HCT116 (cell line): ENCODE data around the gene BTBD9. TPM values are rescaled to one million over a fixed set of nuclear protein-coding genes. Genes with fewer than 3 reads are reported as not detected.

Experiments used
- ATAC-seq: fragments of 200-7000 bp; cut with Tn5 transposase; 2 replicates; pipeline ENCODE4 v1.9.1; 2020; ENCODE audit warnings: mild to moderate bottlenecking, moderate library complexity
- BruUV-seq: library from RNA; stranded (reverse); fragments of 400-500 nt; replicated peaks from 2 replicates; lab custom pipeline; 2021; lab: Mats Ljungman, UMichigan
- CTCF ChIA-PET: fragments of 300-600 bp; sonication (Branson Sonifier 250); formaldehyde crosslinking; loops from one replicate; lab custom pipeline; 2021; ENCODE audit warnings: antibody characterized with exemption; lab: Charles Lee
- POLR2A ChIA-PET: fragments of 300-600, 350-600 bp; sonication (Branson Sonifier 250); formaldehyde crosslinking; loops from one replicate; lab custom pipeline; 2021; ENCODE audit warnings: antibody characterized with exemption; lab: Charles Lee
- RAD21 ChIA-PET, 2 experiments: fragments of 300-600 bp; sonication (Branson Sonifier 250); formaldehyde crosslinking; loops; one replicate each; lab custom pipeline; 2023; ENCODE audit warnings: low total read pairs in 2 of 2; ENCODE audit not compliant: uncharacterized antibody in 2 of 2, unreplicated experiment in 2 of 2, low non-redundant PET in 1 of 2; lab: Charles Lee
- DNase-seq: peaks from one replicate; pipeline ENCODE4 v3.0.0-alpha.2; 2010; ENCODE audit warnings: low read depth, low spot score
- H2AFZ ChIP-seq: fragments of 200-600 bp; shearing (Covaris generic), sonication (generic); 2 replicates; pipeline ENCODE4 v1.6.1; 2017; ENCODE audit warnings: low read depth, mixed run types, mixed read lengths, antibody characterized with exemption, low read length; ENCODE audit not compliant: poor library complexity, severe bottlenecking
- H3K27ac ChIP-seq: 2 replicates; pipeline ENCODE4 v1.5.1; 2012; ENCODE audit warnings: low read depth, low read length
- H3K27me3 ChIP-seq: fragments of 200-600 bp; sonication (generic); 2 replicates; pipeline ENCODE4 v1.6.1; 2016; ENCODE audit warnings: mixed run types, low read length, mixed read lengths; ENCODE audit not compliant: insufficient read depth
- H3K36me3 ChIP-seq, 2 experiments: fragments of 200-500 bp in 1 of 2; fragments of 200-600 bp in 1 of 2; sonication (Bioruptor generic) in 1 of 2; sonication (generic) in 1 of 2; 2 replicates each; pipeline versions ENCODE4 v1.5.1 to v1.6.1; 2014 to 2016; ENCODE audit warnings: low read length in 2 of 2, inconsistent platforms in 1 of 2, mixed read lengths in 1 of 2, mixed run types in 1 of 2; ENCODE audit not compliant: insufficient read depth in 2 of 2, control insufficient read depth in 1 of 2
- H3K4me1 ChIP-seq, 2 experiments: fragments of 200-600 bp in 1 of 2; sonication (generic) in 1 of 2; 2 replicates each; pipeline versions ENCODE4 v1.5.1 to v1.6.1; 2012 to 2017; ENCODE audit warnings: low read length in 2 of 2, inconsistent platforms in 1 of 2, mild to moderate bottlenecking in 1 of 2, mixed read lengths in 1 of 2, mixed run types in 1 of 2, moderate library complexity in 1 of 2; ENCODE audit not compliant: insufficient read depth in 2 of 2, control insufficient read depth in 1 of 2
- H3K4me2 ChIP-seq: fragments of 200-600 bp; sonication (generic); 2 replicates; pipeline ENCODE4 v1.6.1; 2017; ENCODE audit warnings: mixed run types, low read length, mixed read lengths
- H3K4me3 ChIP-seq, 2 experiments: fragments of 200-600 bp in 1 of 2; sonication (generic) in 1 of 2; replicated peaks in 1 of 2; 2 replicates each; pipeline ENCODE4 v1.5.1; 2011 to 2016; ENCODE audit warnings: low read length in 2 of 2, control low read depth in 1 of 2, low read depth in 1 of 2, mild to moderate bottlenecking in 1 of 2, mixed read lengths in 1 of 2, mixed run types in 1 of 2
- H3K79me2 ChIP-seq: fragments of 200-600 bp; sonication (generic); 2 replicates; pipeline ENCODE4 v1.6.1; 2017; ENCODE audit warnings: mild to moderate bottlenecking, mixed run types, low read length, moderate library complexity, mixed read lengths; ENCODE audit not compliant: insufficient read depth
- H3K9ac ChIP-seq: fragments of 200-600 bp; sonication (generic); 2 replicates; pipeline ENCODE4 v1.6.1; 2016; ENCODE audit warnings: low read length, mixed read lengths
- H3K9me2 ChIP-seq: fragments of 200-600 bp; sonication (generic), shearing (Covaris generic); 2 replicates; pipeline ENCODE4 v1.6.1; 2017; ENCODE audit warnings: mixed run types, mild to moderate bottlenecking, moderate library complexity; ENCODE audit not compliant: insufficient read depth
- H3K9me3 ChIP-seq, 2 experiments: fragments of 200-500 bp in 1 of 2; fragments of 200-600 bp in 1 of 2; sonication (Bioruptor generic) in 1 of 2; sonication (generic) in 1 of 2; 2 replicates each; pipeline ENCODE4 v1.6.1; 2014 to 2017; ENCODE audit warnings: low read length in 2 of 2, mixed read lengths in 2 of 2, inconsistent platforms in 1 of 2, low read depth in 1 of 2, mild to moderate bottlenecking in 1 of 2, mixed run types in 1 of 2, moderate library complexity in 1 of 2; ENCODE audit not compliant: control insufficient read depth in 1 of 2, insufficient read depth in 1 of 2
- H4K20me1 ChIP-seq: fragments of 200-600 bp; sonication (generic), shearing (Covaris generic); 2 replicates; pipeline ENCODE4 v1.6.1; 2017; ENCODE audit warnings: mixed run types, mild to moderate bottlenecking, moderate library complexity; ENCODE audit not compliant: insufficient read depth
- ATF3 ChIP-seq: IDR thresholded peaks from 2 replicates; pipeline ENCODE4 v1.6.1; 2012
- CEBPB ChIP-seq: IDR thresholded peaks from 2 replicates; pipeline ENCODE4 v1.6.1; 2012; ENCODE audit warnings: low read depth
- ELF1 ChIP-seq: IDR thresholded peaks from 2 replicates; pipeline ENCODE4 v1.6.1; 2012; ENCODE audit warnings: low read depth, borderline replicate concordance
- EZH2 ChIP-seq: fragments of 200-600 bp; sonication (generic); IDR thresholded peaks from 2 replicates; pipeline ENCODE4 v1.6.1; 2017; ENCODE audit warnings: antibody characterized with exemption, mixed run types
- EZH2phosphoT487 ChIP-seq: fragments of 200-600 bp; IDR thresholded peaks from 2 replicates; pipeline ENCODE4 v1.6.1; 2018; ENCODE audit warnings: antibody characterized with exemption, borderline replicate concordance
- FOSL1 ChIP-seq: IDR thresholded peaks from 2 replicates; pipeline ENCODE4 v1.6.1; 2012; ENCODE audit warnings: low read depth
- JUND ChIP-seq: IDR thresholded peaks from 2 replicates; pipeline ENCODE4 v1.6.1; 2012
- MAX ChIP-seq: IDR thresholded peaks from 2 replicates; pipeline ENCODE4 v1.6.1; 2012
- POLR2A ChIP-seq: IDR thresholded peaks from 2 replicates; pipeline ENCODE4 v1.7.0; 2011; ENCODE audit warnings: borderline replicate concordance; ENCODE audit not compliant: insufficient read depth, insufficient read length; ENCODE audit errors: extremely low read depth
- POLR2AphosphoS5 ChIP-seq: IDR thresholded peaks from 2 replicates; pipeline ENCODE4 v1.6.1; 2011; ENCODE audit warnings: mild to moderate bottlenecking, low read depth, low read length, moderate library complexity
- RAD21 ChIP-seq: IDR thresholded peaks from 2 replicates; pipeline ENCODE4 v1.6.1; 2012; ENCODE audit warnings: low read depth, mild to moderate bottlenecking
- REST ChIP-seq: IDR thresholded peaks from 2 replicates; pipeline ENCODE4 v1.6.1; 2012; ENCODE audit warnings: low read depth
- SIN3A ChIP-seq: IDR thresholded peaks from 2 replicates; pipeline ENCODE4 v1.6.1; 2012; ENCODE audit warnings: low read depth
- SP1 ChIP-seq: IDR thresholded peaks from 2 replicates; pipeline ENCODE4 v1.6.1; 2012; ENCODE audit warnings: low read depth
- SRF ChIP-seq: IDR thresholded peaks from 2 replicates; pipeline ENCODE4 v1.6.1; 2012; ENCODE audit warnings: low read depth
- TCF7L2 ChIP-seq: IDR thresholded peaks from 2 replicates; pipeline ENCODE4 v1.7.0; 2011; ENCODE audit warnings: borderline replicate concordance, inconsistent platforms; ENCODE audit not compliant: insufficient read depth, insufficient read length; ENCODE audit errors: extremely low read depth
- YY1 ChIP-seq: IDR thresholded peaks from 2 replicates; pipeline ENCODE4 v1.6.1; 2011; ENCODE audit warnings: low read length, low read depth, moderate library complexity, mild to moderate bottlenecking; ENCODE audit not compliant: insufficient replicate concordance; ENCODE audit errors: extremely low read depth
- ZFX ChIP-seq: fragments of 450-650 bp; IDR thresholded peaks from 2 replicates; pipeline ENCODE4 v1.6.1; 2017
- intact Hi-C: fragments of 100-400 bp; cut with micrococcal nuclease; formaldehyde crosslinking; loops from 2 replicates; pipeline ENCODE4 v1.10.0; 2022
- total RNA-seq: library from RNA; stranded (reverse); gene quantifications from one replicate; pipeline ENCODE4 v1.2.1, GENCODE V29; 2021; ENCODE audit not compliant: unreplicated experiment
- TF ChIP-seq, protein P1 (sequence below), 3 experiments: fragments of 200-600 bp in 1 of 3; sonication (generic) in 1 of 3; IDR thresholded peaks in 2 of 3; conservative IDR thresholded peaks in 1 of 3; 2 replicates each; pipeline ENCODE4 v1.5.1; 2012 to 2017; ENCODE audit warnings: low read depth in 2 of 3, low read length in 2 of 3, antibody characterized with exemption in 1 of 3, borderline replicate concordance in 1 of 3, control low read depth in 1 of 3, mild to moderate bottlenecking in 1 of 3, mixed read lengths in 1 of 3, mixed run types in 1 of 3, moderate library complexity in 1 of 3; ENCODE audit not compliant: insufficient read depth in 1 of 3
- TF ChIP-seq, protein P2 (sequence below): IDR thresholded peaks from 2 replicates; pipeline ENCODE4 v1.6.1; 2011; ENCODE audit warnings: mild to moderate bottlenecking, low read length, moderate library complexity; ENCODE audit not compliant: insufficient replicate concordance; ENCODE audit errors: extremely low read depth

BTBD9 gene
- total RNA-seq, 1 experiment from 2014 or later, result 10.9 TPM

DNA sequence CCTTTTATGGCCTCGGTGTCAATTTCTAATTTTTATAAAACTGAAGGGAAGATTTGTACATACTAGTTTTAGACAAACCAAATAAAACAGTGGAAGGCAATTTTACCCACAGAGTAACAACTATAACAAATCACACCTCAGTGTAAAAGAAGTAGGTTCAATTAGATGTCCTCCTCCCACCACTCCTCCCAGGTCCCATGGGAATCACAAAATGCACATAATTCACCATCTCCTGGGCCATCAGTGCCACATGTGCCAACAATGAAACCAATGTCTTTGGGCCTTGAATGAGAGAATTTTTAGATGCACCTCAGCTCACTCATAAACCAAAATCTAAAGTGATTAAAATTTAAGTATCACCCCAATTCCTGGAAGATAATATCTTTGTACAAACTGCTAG is 267.8 kb downstream of the BTBD9 start:
- Histone ChIP-seq H3K27ac (no peak overlapping the region), H3K9ac (no peak overlapping the region), H2AFZ (no peak overlapping the region), H3K9me2 (no peaks in the 10 kb centered on the region), H4K20me1 (no peaks in the 10 kb centered on the region), H3K4me3 (no peak overlapping the region), H3K79me2 (no peaks in the 10 kb centered on the region), H3K4me1 (no peaks in the 10 kb centered on the region), H3K36me3 (no peaks in the 10 kb centered on the region), H3K4me2 (no peak overlapping the region), H3K9me3 (no peaks in the 10 kb centered on the region), H3K27me3 (no peaks in the 10 kb centered on the region)
- ATAC-seq (no peak), DNase-seq (no peak)
- CTCF ChIA-PET, result no interaction called here
- intact Hi-C loops, result no loop called here
- POLR2A ChIA-PET, result no interaction called here
- TF ChIP-seq REST (no peak), TCF7L2 (no peak), FOSL1 (no peak), CEBPB (no peak), POLR2AphosphoS5 (no peak), EZH2phosphoT487 (no peak), JUND (no peak), MAX (no peak), SRF (no peak), SIN3A (no peak), RAD21 (no peak), EZH2 (no peak), POLR2A (no peak), ZFX (no peak), ELF1 (no peak), ATF3 (no peak), SP1 (no peak), YY1 (no peak)
- TF ChIP-seq, protein P1, sequence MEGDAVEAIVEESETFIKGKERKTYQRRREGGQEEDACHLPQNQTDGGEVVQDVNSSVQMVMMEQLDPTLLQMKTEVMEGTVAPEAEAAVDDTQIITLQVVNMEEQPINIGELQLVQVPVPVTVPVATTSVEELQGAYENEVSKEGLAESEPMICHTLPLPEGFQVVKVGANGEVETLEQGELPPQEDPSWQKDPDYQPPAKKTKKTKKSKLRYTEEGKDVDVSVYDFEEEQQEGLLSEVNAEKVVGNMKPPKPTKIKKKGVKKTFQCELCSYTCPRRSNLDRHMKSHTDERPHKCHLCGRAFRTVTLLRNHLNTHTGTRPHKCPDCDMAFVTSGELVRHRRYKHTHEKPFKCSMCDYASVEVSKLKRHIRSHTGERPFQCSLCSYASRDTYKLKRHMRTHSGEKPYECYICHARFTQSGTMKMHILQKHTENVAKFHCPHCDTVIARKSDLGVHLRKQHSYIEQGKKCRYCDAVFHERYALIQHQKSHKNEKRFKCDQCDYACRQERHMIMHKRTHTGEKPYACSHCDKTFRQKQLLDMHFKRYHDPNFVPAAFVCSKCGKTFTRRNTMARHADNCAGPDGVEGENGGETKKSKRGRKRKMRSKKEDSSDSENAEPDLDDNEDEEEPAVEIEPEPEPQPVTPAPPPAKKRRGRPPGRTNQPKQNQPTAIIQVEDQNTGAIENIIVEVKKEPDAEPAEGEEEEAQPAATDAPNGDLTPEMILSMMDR (IDR thresholded peaks at IDR 0.05 in 2 of 3, conservative IDR thresholded peaks at IDR 0.05 in 1 of 3; ENCODE audit: borderline replicate concordance in 1 of 3, insufficient read depth in 1 of 3, low read depth in 2 of 3, low read length in 2 of 3), result no peak
- TF ChIP-seq, protein P2, sequence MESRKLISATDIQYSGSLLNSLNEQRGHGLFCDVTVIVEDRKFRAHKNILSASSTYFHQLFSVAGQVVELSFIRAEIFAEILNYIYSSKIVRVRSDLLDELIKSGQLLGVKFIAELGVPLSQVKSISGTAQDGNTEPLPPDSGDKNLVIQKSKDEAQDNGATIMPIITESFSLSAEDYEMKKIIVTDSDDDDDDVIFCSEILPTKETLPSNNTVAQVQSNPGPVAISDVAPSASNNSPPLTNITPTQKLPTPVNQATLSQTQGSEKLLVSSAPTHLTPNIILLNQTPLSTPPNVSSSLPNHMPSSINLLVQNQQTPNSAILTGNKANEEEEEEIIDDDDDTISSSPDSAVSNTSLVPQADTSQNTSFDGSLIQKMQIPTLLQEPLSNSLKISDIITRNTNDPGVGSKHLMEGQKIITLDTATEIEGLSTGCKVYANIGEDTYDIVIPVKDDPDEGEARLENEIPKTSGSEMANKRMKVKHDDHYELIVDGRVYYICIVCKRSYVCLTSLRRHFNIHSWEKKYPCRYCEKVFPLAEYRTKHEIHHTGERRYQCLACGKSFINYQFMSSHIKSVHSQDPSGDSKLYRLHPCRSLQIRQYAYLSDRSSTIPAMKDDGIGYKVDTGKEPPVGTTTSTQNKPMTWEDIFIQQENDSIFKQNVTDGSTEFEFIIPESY, result no peak
- RAD21 ChIA-PET, result no interaction called here
- no TSS peak for BruUV-seq
